Transverse colon (tissue), 3 donors: ENCODE data around the gene GTPBP4.

ENCODE experiments used
- POLR2A ChIP-seq: fragments of 450-650 bp; IDR thresholded peaks from one replicate; pipeline ENCODE4 v1.6.1; 2016; ENCODE audit warnings: antibody characterized with exemption, mild to moderate bottlenecking, moderate library complexity
- POLR2AphosphoS5 ChIP-seq, 3 donors: sonication (generic); formaldehyde crosslinking; IDR thresholded peaks; one replicate each; pipeline ENCODE4 v1.6.1; 2016; ENCODE audit warnings: antibody characterized with exemption in 3 of 3

- TF ChIP-seq POLR2A (no peak), POLR2AphosphoS5 (IDR thresholded peaks at IDR 0.05) (no peak)
Observed at GRCh38 chr10:1048349-1048731, 60.1 kb downstream of the GTPBP4 start.
